Heart left ventricle (tissue), 13 donors: ENCODE data around the gene UROC1.

ENCODE experiments used
- POLR2A ChIP-seq, 2 donors: fragments of 450-650 bp; IDR thresholded peaks; one replicate each; pipeline ENCODE4 v1.6.1; 2017; ENCODE audit warnings: antibody characterized with exemption in 2 of 2, mild to moderate bottlenecking in 2 of 2, moderate library complexity in 2 of 2
- TF ChIP-seq, protein P1 (sequence below), 12 donors: fragments of 200-600 bp; sonication (generic) in 4 of 12; IDR thresholded peaks; one replicate each; pipeline versions ENCODE4 v1.5.0 to v1.8.0; 2018 to 2022; ENCODE audit warnings: antibody characterized with exemption in 12 of 12, mild to moderate bottlenecking in 5 of 12
- donor health status: ischemic (EF 13 %, LVEDD 7.1; RV severe dilation, severe dysfunction).
- donor health status: DM: no; HTN: yes; CAD: no.
- donor health status: DM: no; HTN: no; CAD: no.
- donor health status: ischemic (EF 25% LVEDD 6.9; RV normal size, moderate dysfunction).
- donor health status: ischemic (EF 25% LVEDD 5.7; RV mildly dilated, moderate dysfunction).
- donor health status: ischemic (EF 35%, LVEDD 5.7; RV mildly dilated, moderate dysfunction).
- donor health status: nonischemic (EF 11% LVEDD 7.7; RV severe dilation, severe dysfunction).
- donor health status: DM: yes; HTN: yes; CAD: no.
- donor health status: PGD.
- donor health status: ischemic (EF 29% LVEDD 5.4; RV normal size, mild dysfunction).
- donor health status: nonischemic (EF 23%, LVEDD 6.1; RV moderate dilation, normal function).

DNA sequence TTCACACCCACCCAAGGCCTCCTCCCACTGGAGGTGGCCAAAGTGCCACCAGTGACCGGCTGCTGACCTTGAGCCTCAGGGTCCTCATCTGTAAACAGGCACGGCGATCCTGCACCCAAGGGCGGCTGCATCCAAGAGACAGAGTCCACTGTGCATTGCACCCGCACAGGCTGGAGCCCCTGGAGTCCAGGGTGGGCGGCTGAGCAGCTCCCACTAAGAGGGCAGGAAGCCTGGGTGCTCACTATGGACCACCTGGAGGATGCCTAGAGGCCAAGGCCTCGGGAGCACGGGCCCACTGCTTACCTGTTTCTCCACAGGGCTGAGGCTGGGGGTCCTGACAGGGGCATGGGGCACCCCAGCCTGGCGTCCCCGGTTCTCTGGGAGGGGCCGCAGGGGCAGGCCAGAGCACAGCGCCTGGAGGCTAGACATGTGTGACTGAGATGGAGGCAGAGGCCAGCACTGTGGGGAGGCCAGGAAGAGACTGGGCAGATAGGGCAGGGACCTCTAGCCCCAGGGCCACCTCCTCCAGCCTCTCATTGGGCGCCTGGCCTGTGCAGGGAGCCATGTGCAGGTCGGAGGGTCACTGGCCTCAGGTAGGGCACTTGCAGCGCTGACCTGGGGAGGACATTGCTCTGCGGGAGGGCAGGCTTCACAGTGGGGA, at the start of gene UROC1:
- TF ChIP-seq, protein P1, sequence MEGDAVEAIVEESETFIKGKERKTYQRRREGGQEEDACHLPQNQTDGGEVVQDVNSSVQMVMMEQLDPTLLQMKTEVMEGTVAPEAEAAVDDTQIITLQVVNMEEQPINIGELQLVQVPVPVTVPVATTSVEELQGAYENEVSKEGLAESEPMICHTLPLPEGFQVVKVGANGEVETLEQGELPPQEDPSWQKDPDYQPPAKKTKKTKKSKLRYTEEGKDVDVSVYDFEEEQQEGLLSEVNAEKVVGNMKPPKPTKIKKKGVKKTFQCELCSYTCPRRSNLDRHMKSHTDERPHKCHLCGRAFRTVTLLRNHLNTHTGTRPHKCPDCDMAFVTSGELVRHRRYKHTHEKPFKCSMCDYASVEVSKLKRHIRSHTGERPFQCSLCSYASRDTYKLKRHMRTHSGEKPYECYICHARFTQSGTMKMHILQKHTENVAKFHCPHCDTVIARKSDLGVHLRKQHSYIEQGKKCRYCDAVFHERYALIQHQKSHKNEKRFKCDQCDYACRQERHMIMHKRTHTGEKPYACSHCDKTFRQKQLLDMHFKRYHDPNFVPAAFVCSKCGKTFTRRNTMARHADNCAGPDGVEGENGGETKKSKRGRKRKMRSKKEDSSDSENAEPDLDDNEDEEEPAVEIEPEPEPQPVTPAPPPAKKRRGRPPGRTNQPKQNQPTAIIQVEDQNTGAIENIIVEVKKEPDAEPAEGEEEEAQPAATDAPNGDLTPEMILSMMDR (IDR thresholded peaks at IDR 0.05), result no peak
- TF ChIP-seq POLR2A (IDR thresholded peaks at IDR 0.05), result no peak
